ENCODE data around the gene HUWE1. TPM values are rescaled to one million over a fixed set of nuclear protein-coding genes. Genes with fewer than 3 reads are reported as not detected.
A peak's percentile ranks its signal among the peaks of the same experiment; 100 is the strongest.
"Not testable (repeated sequence)": the region's sequence is repeated elsewhere in the genome, so short reads cannot be mapped to it uniquely, and the experiment has no call there.

HUWE1 gene
- total RNA-seq, 2 experiments from 2014 or later, result 219 to 225 TPM

- POLR2A ChIA-PET, result no interaction called here
- H3K27me3 Mint-ChIP-seq, result no peaks in the 10 kb centered on the region
- no peak for ATAC-seq (ENCODE audit: low read depth)
- H3K9me3 Mint-ChIP-seq, result peaks cover 2% of the 10 kb centered on the region
- no peak overlapping the region for H3K4me3 Mint-ChIP-seq
- H3K4me1 Mint-ChIP-seq, result no peaks in the 10 kb centered on the region
- no peak for DNase-seq
- no peaks in the 10 kb centered on the region for H3K36me3 Mint-ChIP-seq
- H3K27ac Mint-ChIP-seq, result no peak overlapping the region
Measured at GRCh38 chrX:53511322-53511721, 175.2 kb downstream of the HUWE1 start.

- H3K27me3 Mint-ChIP-seq; H3K27ac Mint-ChIP-seq; H3K4me3 Mint-ChIP-seq; ATAC-seq (ENCODE audit: low read depth); H3K9me3 Mint-ChIP-seq; DNase-seq; H3K4me1 Mint-ChIP-seq; H3K36me3 Mint-ChIP-seq; POLR2A ChIA-PET: not testable (repeated sequence)
Measured at GRCh38 chrX:53504035-53504434, 182.5 kb downstream of the HUWE1 start.

GRCh38 chrX:53494436-53494835, 192.1 kb downstream of the HUWE1 start:
- Mint-ChIP-seq H3K4me1 (no peaks in the 10 kb centered on the region), H3K36me3 (no peaks in the 10 kb centered on the region), H3K9me3 (no peaks in the 10 kb centered on the region), H3K27ac (no peak overlapping the region), H3K27me3 (peaks cover 5% of the 10 kb centered on the region), H3K4me3 (no peak overlapping the region)
- ATAC-seq (ENCODE audit: low read depth) (no peak), DNase-seq (no peak)
- POLR2A ChIA-PET, result no interaction called here

- peaks cover under 1% of the 10 kb centered on the region for H3K27me3 Mint-ChIP-seq
- no peaks in the 10 kb centered on the region for H3K9me3 Mint-ChIP-seq
- no peak overlapping the region for H3K27ac Mint-ChIP-seq
- H3K4me3 Mint-ChIP-seq, result no peak overlapping the region
- POLR2A ChIA-PET, result no interaction called here
- DNase-seq, result no peak
- H3K36me3 Mint-ChIP-seq, result no peaks in the 10 kb centered on the region
- H3K4me1 Mint-ChIP-seq, result no peaks in the 10 kb centered on the region
- ATAC-seq (ENCODE audit: low read depth), result no peak
Measured at GRCh38 chrX:53486285-53486684, 200.2 kb downstream of the HUWE1 start.

- no peaks in the 10 kb centered on the region for H3K36me3 Mint-ChIP-seq
- H3K27me3 Mint-ChIP-seq, result peaks cover 3% of the 10 kb centered on the region
- POLR2A ChIA-PET, result no interaction called here
- no peak overlapping the region for H3K4me3 Mint-ChIP-seq
- no peaks in the 10 kb centered on the region for H3K9me3 Mint-ChIP-seq
- H3K4me1 Mint-ChIP-seq, result no peaks in the 10 kb centered on the region
- no peak overlapping the region for H3K27ac Mint-ChIP-seq
- no peak for DNase-seq
- ATAC-seq (ENCODE audit: low read depth), result no peak
Measured at GRCh38 chrX:53483838-53484405, 202.6 kb downstream of the HUWE1 start.

GRCh38 chrX:53483416-53483815, 203.1 kb downstream of the HUWE1 start:
- POLR2A ChIA-PET, result no interaction called here
- Mint-ChIP-seq H3K9me3 (no peaks in the 10 kb centered on the region), H3K27ac (no peak overlapping the region), H3K4me1 (no peaks in the 10 kb centered on the region), H3K4me3 (no peak overlapping the region), H3K36me3 (no peaks in the 10 kb centered on the region), H3K27me3 (peaks cover 3% of the 10 kb centered on the region)
- DNase-seq (no peak), ATAC-seq (ENCODE audit: low read depth) (no peak)

Small RNA genes within 50 kb of the gene (microRNA-seq; reads per million reads assigned to microRNA genes)
- gene MIR98 (3,075 reads per million, percentile 87 among the genes with 10 or more reads in this experiment), gene MIRLET7F2 (1,836 reads per million, percentile 83 among the genes with 10 or more reads in this experiment)
